GM13977 (cell line): ENCODE results near the gene TRIM71.
"Not testable (repeated sequence)": the region's sequence is repeated elsewhere in the genome, so short reads cannot be mapped to it uniquely, and the experiment has no call there.

Experiments used
- DNase-seq: peaks from one replicate; pipeline ENCODE4 v3.0.0; 2012; ENCODE audit warnings: low spot score
- CTCF ChIP-seq: IDR thresholded peaks from 2 replicates; pipeline ENCODE4 v1.5.1; 2012; ENCODE audit warnings: mild to moderate bottlenecking, control low read depth; ENCODE audit not compliant: insufficient read depth; ENCODE audit errors: extremely low read depth, missing control alignments
- in situ Hi-C: fragments of 300-500 bp; cut with MboI; formaldehyde crosslinking; loops from one replicate; pipeline ENCODE4 v1.12.0; 2022; ENCODE audit warnings: low sequenced_read_pairs, low pct_unique_long_range_greater_than_20kb, mixed read lengths, inconsistent platforms; ENCODE audit not compliant: unreplicated experiment

The TRIM71 gene

GRCh38 chr3:32912046-32912445 is 94.2 kb downstream of the TRIM71 start:
- DNase-seq = no peak
- no peak for TF ChIP-seq CTCF
- in situ Hi-C loops = loop anchor here (25.0 kb wide), 1 partner anchor 400 kb away; the partner anchor contains the start of gene CMTM6

- no peak for TF ChIP-seq CTCF
- DNase-seq = no peak
- in situ Hi-C loops = loop anchor here (25.0 kb wide), 1 partner anchor 402 kb away; the partner anchor contains the start of gene CMTM6
Observed at GRCh38 chr3:32913790-32914446, 96.1 kb downstream of the TRIM71 start.

- DNase-seq = no peak
- no peak for TF ChIP-seq CTCF
- in situ Hi-C loops = loop anchor here (25.0 kb wide), 1 partner anchor 408 kb away; the partner anchor contains the start of gene CMTM6
Observed at GRCh38 chr3:32919920-32920319, 102.1 kb downstream of the TRIM71 start.

- TF ChIP-seq CTCF = no peak
- in situ Hi-C loops = loop anchor here (25.0 kb wide), 1 partner anchor 410 kb away; the partner anchor contains the start of gene CMTM6
- DNase-seq = no peak
Observed at GRCh38 chr3:32922078-32922477, 104.3 kb downstream of the TRIM71 start.

GRCh38 chr3:32930161-32930560 is 112.4 kb downstream of the TRIM71 start:
- in situ Hi-C loops = loop anchor here (10.0 to 25.0 kb wide), 2 partner anchors 195 to 432 kb away; no protein-coding TSS in a partner anchor
- no peak for TF ChIP-seq CTCF
- no peak for DNase-seq

GRCh38 chr3:32931273-32931672 is 113.5 kb downstream of the TRIM71 start:
- in situ Hi-C loops = loop anchor here (10.0 to 25.0 kb wide), 2 partner anchors 196 to 431 kb away; no protein-coding TSS in a partner anchor
- not testable (repeated sequence) for DNase-seq

- peak; percentile 73 for TF ChIP-seq CTCF
- DNase-seq = no peak
- in situ Hi-C loops = loop anchor here (10.0 to 25.0 kb wide), 2 partner anchors 199 to 428 kb away; no protein-coding TSS in a partner anchor
Observed at GRCh38 chr3:32934150-32934742, 116.4 kb downstream of the TRIM71 start.
